HFFc6 (cell line): Measurements from ENCODE around the gene KRTAP5-8. TPM values are rescaled to one million over a fixed set of nuclear protein-coding genes. Genes with fewer than 3 reads are reported as not detected.
"Not testable (repeated sequence)": the region's sequence is repeated elsewhere in the genome, so short reads cannot be mapped to it uniquely, and the experiment has no call there.

Source experiments
- DNase-seq: peaks from one replicate; pipeline ENCODE4 v3.0.0-alpha.2; 2018
- H3K27ac Mint-ChIP-seq: 2 replicates; pipeline ENCODE4 v1.8.0; 2020; ENCODE audit warnings: mild to moderate bottlenecking, mixed read lengths
- H3K27me3 Mint-ChIP-seq: 2 replicates; pipeline ENCODE4 v1.8.0; 2021; ENCODE audit warnings: mild to moderate bottlenecking, moderate library complexity, mixed read lengths; ENCODE audit not compliant: insufficient read depth
- H3K36me3 Mint-ChIP-seq: 2 replicates; pipeline ENCODE4 v1.8.0; 2021; ENCODE audit warnings: low read depth, mixed read lengths
- H3K4me1 Mint-ChIP-seq: 2 replicates; pipeline ENCODE4 v1.8.0; 2020; ENCODE audit warnings: low read depth, mixed read lengths
- H3K4me3 Mint-ChIP-seq: 2 replicates; pipeline ENCODE4 v1.8.0; 2020; ENCODE audit warnings: mild to moderate bottlenecking, moderate library complexity, mixed read lengths
- H3K9me3 Mint-ChIP-seq: 2 replicates; pipeline ENCODE4 v1.8.0; 2020; ENCODE audit warnings: mild to moderate bottlenecking, mixed read lengths
- total RNA-seq, 6 experiments: library from RNA; stranded (reverse); fragmentation: NEBNext Ultra II Directional; extraction: Animal tissue kit (Norgen Biotek cat#: 25700); gene quantifications; 2 replicates in 1 of 6; 3 replicates in 5 of 6; pipeline ENCODE4 v1.2.3, GENCODE V29; 2021
- TF ChIP-seq, protein P1 (sequence below): fragments of 200-600 bp; sonication (generic); IDR thresholded peaks from 2 replicates; pipeline ENCODE4 v1.5.0; 2021; ENCODE audit warnings: antibody characterized with exemption, mild to moderate bottlenecking

KRTAP5-8 gene
- total RNA-seq, 6 experiments from 2014 or later: not detected

GRCh38 chr11:71538666-71538990 lies 803 bp downstream of the KRTAP5-8 start:
- DNase-seq: no peak
- TF ChIP-seq, protein P1, sequence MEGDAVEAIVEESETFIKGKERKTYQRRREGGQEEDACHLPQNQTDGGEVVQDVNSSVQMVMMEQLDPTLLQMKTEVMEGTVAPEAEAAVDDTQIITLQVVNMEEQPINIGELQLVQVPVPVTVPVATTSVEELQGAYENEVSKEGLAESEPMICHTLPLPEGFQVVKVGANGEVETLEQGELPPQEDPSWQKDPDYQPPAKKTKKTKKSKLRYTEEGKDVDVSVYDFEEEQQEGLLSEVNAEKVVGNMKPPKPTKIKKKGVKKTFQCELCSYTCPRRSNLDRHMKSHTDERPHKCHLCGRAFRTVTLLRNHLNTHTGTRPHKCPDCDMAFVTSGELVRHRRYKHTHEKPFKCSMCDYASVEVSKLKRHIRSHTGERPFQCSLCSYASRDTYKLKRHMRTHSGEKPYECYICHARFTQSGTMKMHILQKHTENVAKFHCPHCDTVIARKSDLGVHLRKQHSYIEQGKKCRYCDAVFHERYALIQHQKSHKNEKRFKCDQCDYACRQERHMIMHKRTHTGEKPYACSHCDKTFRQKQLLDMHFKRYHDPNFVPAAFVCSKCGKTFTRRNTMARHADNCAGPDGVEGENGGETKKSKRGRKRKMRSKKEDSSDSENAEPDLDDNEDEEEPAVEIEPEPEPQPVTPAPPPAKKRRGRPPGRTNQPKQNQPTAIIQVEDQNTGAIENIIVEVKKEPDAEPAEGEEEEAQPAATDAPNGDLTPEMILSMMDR: no peak
- Mint-ChIP-seq H3K4me3 (no peak overlapping the region), H3K9me3 (no peaks in the 10 kb centered on the region), H3K4me1 (no peaks in the 10 kb centered on the region), H3K27ac (no peak overlapping the region), H3K27me3 (peaks cover 30% of the 10 kb centered on the region), H3K36me3 (no peaks in the 10 kb centered on the region)

GRCh38 chr11:71539017-71539416 lies 1.2 kb downstream of the KRTAP5-8 start:
- TF ChIP-seq, protein P1: no peak
- no peak for DNase-seq
- H3K27ac Mint-ChIP-seq: no peak overlapping the region
- no peaks in the 10 kb centered on the region for H3K36me3 Mint-ChIP-seq
- no peak overlapping the region for H3K4me3 Mint-ChIP-seq
- H3K4me1 Mint-ChIP-seq: no peaks in the 10 kb centered on the region
- no peaks in the 10 kb centered on the region for H3K9me3 Mint-ChIP-seq
- peaks cover 31% of the 10 kb centered on the region for H3K27me3 Mint-ChIP-seq

- not testable (repeated sequence) for H3K4me1 Mint-ChIP-seq, H3K27ac Mint-ChIP-seq, H3K36me3 Mint-ChIP-seq, H3K4me3 Mint-ChIP-seq, H3K9me3 Mint-ChIP-seq, DNase-seq
- H3K27me3 Mint-ChIP-seq: peaks cover 31% of the 10 kb centered on the region
Measured at GRCh38 chr11:71539971-71540370, 2.1 kb downstream of the KRTAP5-8 start.

DNA sequence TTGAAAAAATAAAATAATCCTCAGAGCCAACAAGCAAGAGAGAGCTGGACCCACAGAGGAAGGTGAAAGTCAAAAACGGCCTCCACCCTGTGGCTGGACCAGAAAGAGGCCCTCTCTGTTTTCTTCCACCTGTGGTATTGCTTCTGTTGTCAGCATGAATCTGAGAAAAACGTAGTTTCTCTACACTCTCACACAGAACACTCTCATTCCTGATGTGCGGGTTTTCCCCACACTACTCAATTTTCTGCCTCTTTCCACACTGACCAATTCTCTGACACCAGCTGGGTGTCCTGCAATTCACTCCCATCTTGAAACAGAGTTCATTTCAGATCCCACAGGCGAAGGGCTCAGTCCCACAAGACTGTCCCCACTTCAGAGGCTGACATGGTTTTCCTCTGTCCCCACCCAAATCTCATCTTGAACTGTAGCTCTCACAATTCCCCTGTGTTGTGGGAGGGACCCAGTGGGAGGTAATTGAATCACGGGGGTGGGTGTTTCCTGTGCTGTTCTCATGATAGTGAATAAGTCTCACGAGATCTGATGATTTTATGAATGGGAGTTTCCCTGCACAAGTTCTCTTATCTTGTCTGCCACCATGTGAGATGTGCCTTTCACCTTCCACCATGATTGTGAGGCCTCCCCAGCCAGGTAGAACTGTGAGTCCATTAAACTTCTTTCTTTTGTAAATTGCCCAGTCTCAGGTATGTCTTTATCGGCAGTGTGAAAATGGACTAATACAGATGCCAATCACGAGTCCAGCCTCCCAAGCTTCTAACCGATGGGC lies 2.9 kb downstream of the KRTAP5-8 start:
- peaks cover 32% of the 10 kb centered on the region for H3K27me3 Mint-ChIP-seq
- H3K4me3 Mint-ChIP-seq, H3K4me1 Mint-ChIP-seq, H3K27ac Mint-ChIP-seq, DNase-seq, H3K36me3 Mint-ChIP-seq, H3K9me3 Mint-ChIP-seq: not testable (repeated sequence)

DNA sequence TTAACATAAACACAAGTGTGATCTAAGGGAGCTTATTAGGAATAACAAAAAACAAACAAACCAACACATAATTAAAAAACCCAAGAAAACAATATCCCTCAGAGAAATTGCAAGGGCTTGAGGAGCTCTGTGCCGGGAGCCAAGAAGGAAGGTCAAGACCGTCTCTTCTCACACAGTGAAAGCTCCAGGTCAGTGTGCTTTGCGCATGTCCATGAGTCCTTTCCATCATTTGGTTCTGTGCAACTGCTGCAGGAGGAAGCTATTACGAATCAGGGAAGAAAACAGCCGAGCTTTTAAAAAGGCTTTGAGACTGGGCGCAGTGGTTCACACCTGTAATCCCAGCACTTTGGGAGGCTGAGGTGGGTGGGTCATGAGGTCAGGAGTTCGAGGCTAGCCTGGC lies 4.6 kb downstream of the KRTAP5-8 start:
- Mint-ChIP-seq H3K9me3 (no peaks in the 10 kb centered on the region; the same call in 1 of the 2 replicates), H3K4me1 (no peaks in the 10 kb centered on the region)

DNA sequence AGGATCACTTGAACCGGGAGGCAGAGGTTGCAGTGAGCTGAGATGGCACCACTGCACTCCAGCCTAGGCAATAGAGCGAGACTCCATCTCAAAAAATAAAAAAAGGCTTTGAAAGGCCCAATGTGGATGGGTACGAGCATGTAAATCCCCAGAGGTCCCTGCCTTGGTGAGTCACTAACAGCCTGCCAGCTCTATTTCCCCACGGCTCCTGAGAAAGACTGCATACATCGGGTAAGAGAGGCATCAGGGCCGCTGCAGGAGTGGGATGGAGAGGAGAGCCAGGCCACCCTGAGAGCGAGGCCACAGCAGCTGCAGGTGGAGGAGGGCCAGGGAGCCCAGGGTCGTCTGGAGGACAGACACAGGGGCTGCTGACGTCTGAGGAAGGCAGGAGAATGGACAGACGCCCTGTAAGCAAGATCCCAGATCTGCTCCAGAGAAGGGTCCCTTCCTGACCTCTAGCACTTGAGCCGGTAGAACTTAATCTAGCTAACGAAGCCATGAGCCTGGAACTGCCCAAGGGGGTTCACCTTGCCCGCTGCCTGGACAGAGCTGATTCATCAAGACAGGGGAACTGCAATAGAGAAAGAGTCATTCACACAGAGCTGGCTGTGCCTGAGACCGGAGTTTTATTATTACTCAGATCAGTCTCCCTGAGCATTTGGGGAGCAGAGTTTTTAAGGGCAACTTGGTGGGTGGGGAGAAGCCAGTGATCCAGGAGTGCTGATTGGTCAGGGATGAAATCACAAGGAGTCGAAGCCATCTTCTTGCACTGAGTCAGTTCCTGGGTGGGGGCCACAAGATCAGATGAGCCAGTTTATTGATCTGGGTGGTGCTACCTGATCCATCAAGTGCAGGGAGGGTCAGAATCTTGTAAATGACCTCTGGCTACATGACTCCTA lies 5.3 kb downstream of the KRTAP5-8 start:
- Mint-ChIP-seq H3K27me3 (peaks cover 28% of the 10 kb centered on the region), H3K9me3 (no peaks in the 10 kb centered on the region; the same call in 1 of the 2 replicates), H3K27ac (no peak overlapping the region), H3K4me3 (no peak overlapping the region), H3K36me3 (no peaks in the 10 kb centered on the region), H3K4me1 (no peaks in the 10 kb centered on the region)
- TF ChIP-seq, protein P1: no peak
- no peak for DNase-seq

More for the DNA sequence above, 4.6 kb downstream of the KRTAP5-8 start:
- TF ChIP-seq, protein P1: no peak
- Mint-ChIP-seq H3K36me3 (no peaks in the 10 kb centered on the region), H3K4me3 (no peak overlapping the region), H3K27ac (no peak overlapping the region), H3K27me3 (peaks cover 27% of the 10 kb centered on the region)
- DNase-seq: no peak
